GM21717 (cell line): Measurements from ENCODE around the gene RNF32.
A peak's percentile ranks its signal among the peaks of the same experiment; 100 is the strongest.
"Not testable (repeated sequence)": the region's sequence is repeated elsewhere in the genome, so short reads cannot be mapped to it uniquely, and the experiment has no call there.

Experiments used
- ATAC-seq: cut with Tn5 transposase; IDR thresholded peaks from one replicate; pipeline ENCODE4 v1.9.1; 2021; ENCODE audit warnings: mild to moderate bottlenecking, moderate library complexity; ENCODE audit not compliant: unreplicated experiment

RNF32 gene

GRCh38 chr7:156639426-156640256, 933 bp upstream of the RNF32 start:
- peak; percentile 16 for ATAC-seq

DNA sequence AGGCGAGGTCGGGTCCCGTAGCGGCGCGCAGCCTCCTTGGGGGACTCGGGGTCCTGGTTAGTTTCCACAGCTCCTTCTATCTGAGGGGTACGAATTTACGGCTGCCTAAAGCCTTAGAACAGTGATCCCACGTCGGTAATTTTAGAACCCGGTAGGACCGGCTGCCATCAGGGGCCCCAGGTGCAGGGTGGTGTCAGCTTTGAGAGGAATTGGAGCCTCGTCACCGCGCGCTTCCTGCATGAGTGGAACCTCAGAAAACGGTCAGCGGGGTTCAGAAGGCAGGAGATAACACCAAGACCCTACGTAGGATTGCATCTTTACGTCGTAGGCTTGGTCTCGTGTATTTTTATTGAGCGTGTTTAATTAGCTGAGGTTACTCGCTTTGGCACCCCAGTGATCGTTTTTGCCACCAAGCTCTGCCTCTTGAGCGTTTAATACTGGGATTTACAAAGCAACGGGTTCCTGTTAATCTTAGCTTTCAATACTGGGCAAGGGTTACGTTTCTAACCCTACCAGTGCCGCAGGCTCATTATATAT, 443 bp downstream of the RNF32 start:
- peak; percentile 54 for ATAC-seq

GRCh38 chr7:156642306-156643045, 1.9 kb downstream of the RNF32 start:
- no peak for ATAC-seq

- not testable (repeated sequence) for ATAC-seq
These were observed 6.8 kb downstream of the RNF32 start for GRCh38 chr7:156647330-156647729.

GRCh38 chr7:156650042-156650441, 9.5 kb downstream of the RNF32 start:
- no peak for ATAC-seq

DNA sequence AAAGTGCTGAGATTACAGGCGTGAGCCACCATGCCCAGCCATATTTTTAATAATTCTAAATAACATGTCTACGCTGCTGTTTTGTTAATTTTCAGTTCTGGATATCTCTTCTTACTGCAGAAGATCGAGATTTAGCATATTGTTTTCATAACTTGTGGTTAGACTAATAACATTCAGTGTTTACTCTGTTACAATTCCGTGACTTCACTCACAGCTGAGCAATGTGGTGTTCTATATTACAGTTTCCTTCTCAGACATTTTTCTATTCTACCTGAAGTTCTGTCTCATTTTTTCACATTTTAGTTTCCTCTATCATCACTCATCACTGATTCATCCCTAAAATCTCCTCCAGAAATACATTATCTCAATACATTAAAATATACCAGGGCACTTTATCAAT, 10.9 kb downstream of the RNF32 start:
- ATAC-seq = no peak

- no peak for ATAC-seq
These were observed 12.5 kb downstream of the RNF32 start for GRCh38 chr7:156652886-156653568.

- ATAC-seq = no peak
These were observed 14.1 kb downstream of the RNF32 start for GRCh38 chr7:156654511-156655234.

- ATAC-seq = no peak
These were observed 14.7 kb downstream of the RNF32 start for GRCh38 chr7:156655251-156655650.

DNA sequence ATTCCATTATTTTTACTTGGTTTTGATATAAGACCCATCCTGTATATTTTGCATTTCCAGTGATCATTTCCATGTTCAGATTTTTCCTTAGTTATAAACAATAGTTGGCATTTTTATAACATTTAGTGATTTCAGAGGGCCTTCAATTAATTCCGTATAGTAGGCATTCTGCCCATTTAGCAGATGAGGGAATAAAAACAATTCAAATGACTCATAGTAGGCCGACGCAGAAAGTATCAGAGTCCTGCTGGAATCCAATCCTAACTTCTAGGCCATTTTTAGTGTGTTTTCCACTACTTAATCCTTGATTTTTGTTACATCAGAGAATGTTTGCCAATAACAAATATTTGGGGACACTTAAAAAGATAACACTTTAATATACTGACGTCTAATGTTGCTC, 15.4 kb downstream of the RNF32 start:
- no peak for ATAC-seq

- ATAC-seq = no peak
These were observed 16.0 kb downstream of the RNF32 start for GRCh38 chr7:156656598-156656997.

DNA sequence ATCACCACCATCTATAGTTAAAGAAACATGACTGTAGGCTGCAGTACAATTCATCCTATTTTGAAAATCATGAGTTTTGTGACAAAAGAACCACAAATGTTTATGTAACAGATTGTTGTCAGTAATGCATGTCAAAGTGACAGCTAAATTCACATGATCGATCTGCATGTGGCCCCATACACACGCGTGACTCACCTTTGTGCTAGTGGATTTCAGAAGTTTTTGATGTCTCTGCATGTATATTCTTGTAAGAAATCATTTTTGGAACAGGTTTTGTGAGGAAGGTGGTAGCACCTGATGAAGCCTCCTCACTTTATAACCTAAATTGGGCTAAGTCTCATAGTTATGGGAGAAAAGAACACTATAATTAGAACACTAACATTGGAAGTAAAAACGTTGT, 17.1 kb downstream of the RNF32 start:
- no peak for ATAC-seq

DNA sequence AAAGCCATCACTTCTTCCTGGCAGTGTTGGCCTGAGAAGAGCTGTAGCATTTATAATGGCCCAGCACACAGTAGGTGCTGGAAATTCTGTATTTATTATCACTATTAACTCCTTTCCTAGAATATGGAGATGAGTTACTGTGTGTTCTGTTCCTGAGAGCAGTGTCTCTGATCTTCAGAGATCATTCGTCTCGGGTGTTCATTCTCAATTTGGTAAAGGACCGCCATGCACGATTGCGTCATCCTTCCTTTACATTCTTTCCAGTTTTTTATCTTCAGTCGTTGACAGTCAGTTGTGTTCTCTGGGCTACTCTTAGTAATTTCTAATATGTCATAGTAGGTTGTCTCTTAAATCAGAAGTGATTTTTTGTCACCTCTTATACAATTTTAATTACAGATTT, 18.6 kb downstream of the RNF32 start:
- no peak for ATAC-seq

- no peak for ATAC-seq
These were observed 19.4 kb downstream of the RNF32 start for GRCh38 chr7:156659961-156660360.

DNA sequence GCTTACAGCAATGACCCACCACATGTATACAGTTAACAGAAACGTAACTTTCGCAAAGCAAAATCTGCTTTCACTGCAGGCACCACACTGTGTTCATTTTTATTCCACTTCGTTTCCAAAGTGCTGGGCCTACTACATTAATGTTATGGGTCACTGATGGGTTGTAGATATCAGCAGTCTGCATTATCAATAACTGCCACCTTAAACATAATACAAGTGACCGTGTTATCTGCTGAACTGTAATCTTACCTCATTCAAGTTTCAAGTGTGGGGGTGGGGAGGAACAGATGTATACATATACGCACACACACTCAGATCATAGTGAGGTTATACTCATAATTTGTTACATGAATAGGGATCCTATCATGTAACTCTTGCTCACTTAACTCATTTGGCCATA, 21.1 kb downstream of the RNF32 start:
- no peak for ATAC-seq

- no peak for ATAC-seq
These were observed 21.7 kb downstream of the RNF32 start for GRCh38 chr7:156662277-156662676.

DNA sequence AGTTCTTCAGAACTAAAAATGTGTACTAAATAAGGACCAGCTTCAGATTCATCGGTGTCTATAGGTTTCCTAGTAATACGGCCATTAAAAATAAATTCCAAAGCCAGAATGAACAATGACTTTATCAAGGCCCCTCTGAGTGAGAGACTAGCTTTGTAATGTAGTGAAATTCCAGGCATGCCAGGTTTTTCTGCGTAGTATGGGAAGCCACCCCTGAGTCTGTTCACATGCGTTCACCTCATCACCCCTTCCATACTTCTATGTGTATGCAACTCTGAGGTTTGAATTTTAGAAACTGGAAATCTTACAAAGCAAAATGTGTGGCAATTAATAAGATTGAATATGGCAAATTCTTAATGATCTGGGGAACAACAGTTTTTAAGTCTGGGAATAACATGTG, 24.5 kb downstream of the RNF32 start:
- no peak for ATAC-seq

- ATAC-seq = no peak
These were observed 26.0 kb downstream of the RNF32 start for GRCh38 chr7:156666368-156667109.

DNA sequence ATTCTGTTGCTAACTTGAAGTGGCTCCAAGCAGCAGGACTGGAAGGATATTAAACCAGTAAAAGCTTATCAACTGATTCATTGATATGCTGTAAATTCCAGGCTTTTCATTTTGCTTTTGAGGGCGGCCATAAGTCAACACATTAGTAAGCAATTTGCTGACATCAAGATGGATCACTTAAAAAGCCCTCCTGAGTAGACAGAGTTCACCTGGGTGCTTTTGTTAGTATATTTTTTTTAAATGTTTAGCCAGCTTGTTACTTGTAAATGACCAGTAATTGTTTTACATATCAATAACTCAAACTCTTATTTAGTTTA, 26.5 kb downstream of the RNF32 start:
- ATAC-seq = no peak

GRCh38 chr7:156668130-156668741, 27.7 kb downstream of the RNF32 start:
- no peak for ATAC-seq
